ENCODE data around the gene CABLES2. TPM values are rescaled to one million over a fixed set of nuclear protein-coding genes. Genes with fewer than 3 reads are reported as not detected.
"Not testable (repeated sequence)": the region's sequence is repeated elsewhere in the genome, so short reads cannot be mapped to it uniquely, and the experiment has no call there.

Gene CABLES2
- total and polyA plus RNA-seq, 9 donors, result 2.7 to 7.0 (median 4.7) TPM

DNA sequence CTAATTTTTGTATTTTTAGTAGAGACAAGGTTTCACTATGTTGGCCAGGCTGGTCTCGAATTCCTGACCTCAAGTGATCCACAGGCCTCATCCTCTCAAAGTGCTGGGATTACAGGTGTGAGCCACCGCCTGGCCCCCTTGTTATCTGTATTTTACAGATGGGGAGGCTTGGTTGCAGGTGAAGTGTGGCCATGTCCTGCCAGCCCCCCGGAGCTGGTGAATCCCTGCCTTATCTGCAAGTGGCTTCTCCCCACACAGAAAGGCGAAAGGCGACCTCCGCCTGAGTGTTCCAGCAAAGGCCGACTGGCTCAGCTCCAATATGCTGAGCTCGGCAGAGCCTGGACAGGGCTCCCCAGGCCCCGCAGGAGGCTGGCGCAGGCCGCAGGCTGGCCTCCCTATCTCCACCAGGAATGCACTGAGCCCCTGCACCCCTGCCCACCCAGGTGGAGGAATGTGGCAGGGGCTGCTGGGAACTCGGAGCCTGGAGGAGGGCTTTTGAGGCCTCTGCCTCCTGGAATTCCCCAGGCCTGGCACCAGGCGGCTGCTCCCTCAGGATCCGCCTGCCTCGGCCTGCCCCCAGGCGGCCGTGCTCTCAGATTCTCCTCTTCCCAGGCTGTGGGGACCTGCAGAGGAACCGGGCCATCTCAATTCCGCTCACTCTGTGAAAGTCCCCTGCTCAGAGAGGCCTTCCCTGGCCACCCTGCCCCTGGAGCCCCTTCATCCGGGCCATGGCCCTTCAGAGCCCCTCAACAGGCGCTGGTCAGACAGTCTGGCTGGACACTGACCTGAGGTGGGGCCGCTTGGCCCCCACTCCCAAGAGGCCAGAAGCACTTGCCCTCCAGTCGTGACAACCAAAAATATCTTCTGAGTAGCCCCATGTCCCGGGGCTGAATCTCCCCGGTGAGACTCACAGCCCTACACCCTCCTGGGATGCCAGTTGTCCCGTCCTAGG lies 30.7 kb downstream of the CABLES2 start:
- Histone ChIP-seq H3K4me1 (ENCODE audit: insufficient read depth) (peaks cover 17% of the 10 kb centered on the region), H3K4me3 (no peak overlapping the region), H3K27ac (no peak overlapping the region), H3K36me3 (no peaks in the 10 kb centered on the region), H3K27me3 (no peaks in the 10 kb centered on the region), H3K9me3 (no peaks in the 10 kb centered on the region)
- intact Hi-C loops (cut with DNase I), result loop anchor here in 3 of 4 donors (2.0 to 10.0 kb wide), 3 partner anchors 74 to 312 kb away; partner anchors contain the start of genes ADRM1 (in 2 of the 3) and TAF4 (in 1 of the 3)
- WGBS, 3 donors, result 29 to 42% (median 33%) methylated on average over 25 to 26 of the region's 26 CpGs
- DNase-seq, result peak in 4 of 5 donors; percentile 63 to 78 (median 66)
- no peak for TF ChIP-seq POLR2A (IDR thresholded peaks at IDR 0.05)
- TF ChIP-seq, protein P1, sequence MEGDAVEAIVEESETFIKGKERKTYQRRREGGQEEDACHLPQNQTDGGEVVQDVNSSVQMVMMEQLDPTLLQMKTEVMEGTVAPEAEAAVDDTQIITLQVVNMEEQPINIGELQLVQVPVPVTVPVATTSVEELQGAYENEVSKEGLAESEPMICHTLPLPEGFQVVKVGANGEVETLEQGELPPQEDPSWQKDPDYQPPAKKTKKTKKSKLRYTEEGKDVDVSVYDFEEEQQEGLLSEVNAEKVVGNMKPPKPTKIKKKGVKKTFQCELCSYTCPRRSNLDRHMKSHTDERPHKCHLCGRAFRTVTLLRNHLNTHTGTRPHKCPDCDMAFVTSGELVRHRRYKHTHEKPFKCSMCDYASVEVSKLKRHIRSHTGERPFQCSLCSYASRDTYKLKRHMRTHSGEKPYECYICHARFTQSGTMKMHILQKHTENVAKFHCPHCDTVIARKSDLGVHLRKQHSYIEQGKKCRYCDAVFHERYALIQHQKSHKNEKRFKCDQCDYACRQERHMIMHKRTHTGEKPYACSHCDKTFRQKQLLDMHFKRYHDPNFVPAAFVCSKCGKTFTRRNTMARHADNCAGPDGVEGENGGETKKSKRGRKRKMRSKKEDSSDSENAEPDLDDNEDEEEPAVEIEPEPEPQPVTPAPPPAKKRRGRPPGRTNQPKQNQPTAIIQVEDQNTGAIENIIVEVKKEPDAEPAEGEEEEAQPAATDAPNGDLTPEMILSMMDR (IDR thresholded peaks at IDR 0.05), result peak; percentile 20 to 40 (median 34)

DNA sequence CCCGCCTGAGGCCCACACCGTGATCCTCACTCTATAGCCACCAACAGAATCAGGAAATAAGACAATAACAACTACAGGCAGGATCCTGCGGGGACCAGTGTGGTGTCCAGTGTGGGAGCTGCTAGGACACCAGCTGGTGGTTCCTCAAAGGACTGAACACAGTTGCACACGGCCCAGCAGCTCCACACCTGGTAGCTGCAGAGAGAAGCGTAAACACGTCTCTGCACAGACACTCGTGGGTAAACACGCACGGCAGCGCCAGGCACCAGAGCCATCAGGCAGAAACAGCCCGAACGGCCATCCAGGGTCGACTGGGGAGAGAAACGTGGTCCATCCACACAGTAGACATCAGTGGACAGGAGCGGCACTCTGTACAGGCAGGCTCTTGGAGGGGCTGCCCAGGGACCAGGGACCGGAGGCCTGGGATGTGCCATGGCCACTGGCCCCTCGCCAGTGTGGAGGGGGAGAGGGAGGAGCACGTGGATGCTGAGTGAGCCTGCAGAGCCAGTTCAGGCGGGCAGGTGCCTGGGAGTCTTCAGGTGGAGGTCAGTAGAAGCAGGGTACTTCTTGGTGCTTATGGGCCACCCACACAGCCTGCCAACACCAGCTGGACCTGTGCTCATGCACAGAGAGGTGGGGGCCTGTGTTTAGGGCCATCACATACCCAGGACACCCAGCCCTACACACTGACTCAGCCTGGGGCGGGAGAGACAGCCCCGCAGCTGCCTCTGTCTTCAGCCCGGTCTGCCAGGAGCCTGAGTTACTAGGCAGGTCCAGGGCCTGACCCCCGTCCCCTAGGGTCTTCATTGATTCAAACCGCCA lies 32.5 kb downstream of the CABLES2 start:
- WGBS, 3 donors, result 29 to 43% (median 35%) methylated on average over 22 to 24 of the region's 24 CpGs
- Histone ChIP-seq H3K27ac (no peak overlapping the region), H3K27me3 (peaks cover 3% of the 10 kb centered on the region), H3K9me3 (no peaks in the 10 kb centered on the region), H3K4me3 (no peak overlapping the region), H3K4me1 (ENCODE audit: insufficient read depth) (peaks cover 20% of the 10 kb centered on the region), H3K36me3 (no peaks in the 10 kb centered on the region)
- DNase-seq, result no peak
- TF ChIP-seq EP300 (IDR thresholded peaks at IDR 0.05) (no peak), POLR2A (IDR thresholded peaks at IDR 0.05) (no peak)
- TF ChIP-seq, protein P1 (IDR thresholded peaks at IDR 0.05), result no peak
- intact Hi-C loops (cut with DNase I), result loop anchor here in 2 of 4 donors (5.0 to 10.0 kb wide), 2 partner anchors 72 to 310 kb away; partner anchors contain the start of genes ADRM1 (in 1 of the 2) and TAF4 (in 1 of the 2)

DNA sequence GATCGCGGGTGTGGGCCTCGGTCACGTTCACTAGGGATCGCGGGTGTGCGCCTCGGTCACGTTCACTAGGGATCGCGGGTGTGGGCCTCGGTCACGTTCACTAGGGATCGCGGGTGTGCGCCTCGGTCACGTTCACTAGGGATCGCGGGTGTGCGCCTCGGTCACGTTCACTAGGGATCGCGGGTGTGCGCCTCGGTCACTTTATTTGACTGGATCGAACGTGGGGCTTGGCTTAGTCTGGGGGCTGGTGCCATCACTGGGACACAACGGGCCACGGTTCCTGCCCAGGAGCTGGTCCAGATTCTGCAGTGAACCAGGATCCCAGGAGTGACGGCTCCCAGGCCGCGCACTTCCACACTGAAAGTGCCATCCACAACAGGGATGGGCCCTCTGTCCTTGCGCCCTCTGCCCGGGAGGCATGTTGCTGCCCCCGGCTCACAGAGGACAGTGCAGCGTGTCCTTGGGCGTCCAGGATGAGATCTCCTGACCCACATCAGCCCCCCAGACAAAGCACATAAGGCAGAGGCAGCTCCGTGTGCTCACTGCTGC lies 33.4 kb downstream of the CABLES2 start:
- 85 to 90% (median 89%) methylated on average over 19 to 31 of the region's 40 CpGs for WGBS, 3 donors
- not testable (repeated sequence) for H3K27me3 ChIP-seq, H3K4me3 ChIP-seq, H3K36me3 ChIP-seq, H3K9me3 ChIP-seq, DNase-seq, H3K27ac ChIP-seq
- H3K4me1 ChIP-seq (ENCODE audit: insufficient read depth), result peaks cover 26% of the 10 kb centered on the region
- intact Hi-C loops (cut with DNase I), result loop anchor here in 1 of 4 donors (10.0 kb wide), 1 partner anchor 309 kb away; the partner anchor contains the start of gene TAF4

GRCh38 chr20:62372042-62372993 lies 34.8 kb downstream of the CABLES2 start:
- Histone ChIP-seq H3K27me3 (peaks cover 3% of the 10 kb centered on the region), H3K9me3 (no peaks in the 10 kb centered on the region), H3K4me3 (no peak overlapping the region), H3K27ac (no peak overlapping the region), H3K4me1 (ENCODE audit: insufficient read depth) (peaks cover 30% of the 10 kb centered on the region), H3K36me3 (no peaks in the 10 kb centered on the region)
- 68 to 74% (median 71%) methylated on average over 23 to 29 of the region's 29 CpGs for WGBS, 3 donors
- intact Hi-C loops (cut with DNase I), result loop anchor here in 1 of 4 donors (10.0 kb wide), 1 partner anchor 308 kb away; the partner anchor contains the start of gene TAF4
- TF ChIP-seq, protein P1 (IDR thresholded peaks at IDR 0.05), result no peak
- no peak for TF ChIP-seq EP300 (IDR thresholded peaks at IDR 0.05)
- DNase-seq, result no peak
